ENCODE measurements around the gene HK3.

The HK3 gene

DNA sequence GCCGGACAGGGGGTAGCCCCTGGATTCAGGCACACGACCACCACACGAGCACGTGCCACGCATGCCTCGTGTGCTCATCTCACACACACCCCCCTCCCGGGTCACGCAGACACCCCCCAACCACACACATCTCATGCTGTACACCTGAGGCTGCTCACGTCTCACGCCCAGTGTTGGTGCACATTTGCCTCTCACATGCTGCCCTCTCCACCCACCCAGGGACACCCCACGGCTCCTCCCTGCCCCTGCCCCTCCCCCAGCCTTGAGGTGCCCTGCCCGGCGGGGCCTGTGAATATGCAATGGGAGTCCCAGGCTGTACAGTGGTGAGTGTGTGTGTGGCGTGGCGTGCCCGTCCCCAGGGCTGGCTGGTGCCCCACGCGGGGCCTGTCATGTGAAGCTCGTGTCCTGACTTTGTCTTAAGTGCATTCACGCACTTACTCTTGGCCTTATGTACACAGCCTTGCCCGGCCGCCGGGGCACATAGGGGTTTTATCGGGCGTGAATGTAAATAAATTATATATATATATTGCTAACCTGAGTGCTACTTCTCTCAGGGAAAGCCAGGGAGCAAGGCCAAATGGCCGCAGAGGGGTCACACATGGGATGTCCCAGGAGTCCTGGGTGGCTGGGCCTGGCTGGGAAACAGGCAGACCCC is 18.7 kb downstream of the HK3 start:
- no peaks in the 10 kb centered on the region for H4K20me1 ChIP-seq (ENCODE audit: insufficient read depth, low read length, poor library complexity, severe bottlenecking)
- TF ChIP-seq, protein P1, sequence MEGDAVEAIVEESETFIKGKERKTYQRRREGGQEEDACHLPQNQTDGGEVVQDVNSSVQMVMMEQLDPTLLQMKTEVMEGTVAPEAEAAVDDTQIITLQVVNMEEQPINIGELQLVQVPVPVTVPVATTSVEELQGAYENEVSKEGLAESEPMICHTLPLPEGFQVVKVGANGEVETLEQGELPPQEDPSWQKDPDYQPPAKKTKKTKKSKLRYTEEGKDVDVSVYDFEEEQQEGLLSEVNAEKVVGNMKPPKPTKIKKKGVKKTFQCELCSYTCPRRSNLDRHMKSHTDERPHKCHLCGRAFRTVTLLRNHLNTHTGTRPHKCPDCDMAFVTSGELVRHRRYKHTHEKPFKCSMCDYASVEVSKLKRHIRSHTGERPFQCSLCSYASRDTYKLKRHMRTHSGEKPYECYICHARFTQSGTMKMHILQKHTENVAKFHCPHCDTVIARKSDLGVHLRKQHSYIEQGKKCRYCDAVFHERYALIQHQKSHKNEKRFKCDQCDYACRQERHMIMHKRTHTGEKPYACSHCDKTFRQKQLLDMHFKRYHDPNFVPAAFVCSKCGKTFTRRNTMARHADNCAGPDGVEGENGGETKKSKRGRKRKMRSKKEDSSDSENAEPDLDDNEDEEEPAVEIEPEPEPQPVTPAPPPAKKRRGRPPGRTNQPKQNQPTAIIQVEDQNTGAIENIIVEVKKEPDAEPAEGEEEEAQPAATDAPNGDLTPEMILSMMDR (conservative IDR thresholded peaks at IDR 0.05; ENCODE audit: low read length) = no peak
- no peak for TF ChIP-seq EZH2phosphoT487 (IDR thresholded peaks at IDR 0.05; ENCODE audit: borderline replicate concordance)
- no peaks in the 10 kb centered on the region for H3K36me3 ChIP-seq (ENCODE audit: insufficient read depth, low read length)
- H3K4me1 ChIP-seq (ENCODE audit: insufficient read depth, low read length, poor library complexity, severe bottlenecking) = no peaks in the 10 kb centered on the region
- H3K27me3 ChIP-seq (ENCODE audit: insufficient read depth, low read length, poor library complexity, severe bottlenecking) = no peaks in the 10 kb centered on the region
- H3K9me3 ChIP-seq (ENCODE audit: insufficient read depth, low read depth, low read length) = no peaks in the 10 kb centered on the region
- no peak overlapping the region for H3K9ac ChIP-seq (ENCODE audit: low read depth, low read length, poor library complexity, severe bottlenecking)
- H2AFZ ChIP-seq (ENCODE audit: low read length) = no peak overlapping the region
- H3F3A ChIP-seq (ENCODE audit: low read depth) = no peaks in the 10 kb centered on the region
- H3K4me2 ChIP-seq (ENCODE audit: low read depth, low read length, poor library complexity, severe bottlenecking) = no peak overlapping the region
- no peak overlapping the region for H3K4me3 ChIP-seq (ENCODE audit: low read length, poor library complexity, severe bottlenecking)
- H3K9me2 ChIP-seq (replicated peaks; ENCODE audit: low read depth, low read length) = no peaks in the 10 kb centered on the region
- no peaks in the 10 kb centered on the region for H3K79me2 ChIP-seq (ENCODE audit: insufficient read depth, low read length)

DNA sequence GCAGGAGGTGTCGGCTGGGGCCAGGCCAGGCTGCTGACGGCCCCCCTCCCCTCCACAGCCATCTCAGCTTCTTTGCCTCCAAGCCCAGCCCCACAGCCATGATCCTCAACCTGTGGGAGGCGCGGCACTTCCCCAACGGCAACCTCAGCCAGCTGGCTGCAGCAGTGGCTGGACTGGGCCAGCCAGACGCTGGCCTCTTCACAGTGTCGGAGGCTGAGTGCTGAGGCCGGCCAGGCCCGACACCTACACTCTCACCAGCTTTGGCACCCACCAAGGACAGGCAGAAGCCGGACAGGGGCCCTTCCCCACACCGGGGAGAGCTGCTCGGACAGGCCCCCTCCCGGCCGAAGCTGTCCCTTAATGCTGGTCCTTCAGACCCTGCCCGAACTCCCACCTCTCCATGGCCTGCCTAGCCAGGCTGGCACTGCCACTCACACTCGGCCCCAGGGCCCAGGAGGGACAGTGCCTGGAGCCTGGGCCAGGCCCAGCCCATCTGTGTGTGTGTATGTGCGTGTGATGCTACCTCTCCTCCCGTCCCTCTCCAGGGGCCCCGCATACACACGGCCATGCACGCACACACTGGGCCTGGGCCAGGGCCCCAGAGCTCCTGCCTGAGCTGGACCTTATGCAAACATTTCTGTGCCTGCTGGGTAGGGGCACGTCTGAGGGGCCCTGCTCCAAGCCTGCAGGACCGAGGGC is 19.3 kb downstream of the HK3 start:
- TF ChIP-seq, protein P1 (conservative IDR thresholded peaks at IDR 0.05; ENCODE audit: low read length) = no peak
- TF ChIP-seq EZH2phosphoT487 (IDR thresholded peaks at IDR 0.05; ENCODE audit: borderline replicate concordance) = no peak
- no peaks in the 10 kb centered on the region for H4K20me1 ChIP-seq (ENCODE audit: insufficient read depth, low read length, poor library complexity, severe bottlenecking)

DNA sequence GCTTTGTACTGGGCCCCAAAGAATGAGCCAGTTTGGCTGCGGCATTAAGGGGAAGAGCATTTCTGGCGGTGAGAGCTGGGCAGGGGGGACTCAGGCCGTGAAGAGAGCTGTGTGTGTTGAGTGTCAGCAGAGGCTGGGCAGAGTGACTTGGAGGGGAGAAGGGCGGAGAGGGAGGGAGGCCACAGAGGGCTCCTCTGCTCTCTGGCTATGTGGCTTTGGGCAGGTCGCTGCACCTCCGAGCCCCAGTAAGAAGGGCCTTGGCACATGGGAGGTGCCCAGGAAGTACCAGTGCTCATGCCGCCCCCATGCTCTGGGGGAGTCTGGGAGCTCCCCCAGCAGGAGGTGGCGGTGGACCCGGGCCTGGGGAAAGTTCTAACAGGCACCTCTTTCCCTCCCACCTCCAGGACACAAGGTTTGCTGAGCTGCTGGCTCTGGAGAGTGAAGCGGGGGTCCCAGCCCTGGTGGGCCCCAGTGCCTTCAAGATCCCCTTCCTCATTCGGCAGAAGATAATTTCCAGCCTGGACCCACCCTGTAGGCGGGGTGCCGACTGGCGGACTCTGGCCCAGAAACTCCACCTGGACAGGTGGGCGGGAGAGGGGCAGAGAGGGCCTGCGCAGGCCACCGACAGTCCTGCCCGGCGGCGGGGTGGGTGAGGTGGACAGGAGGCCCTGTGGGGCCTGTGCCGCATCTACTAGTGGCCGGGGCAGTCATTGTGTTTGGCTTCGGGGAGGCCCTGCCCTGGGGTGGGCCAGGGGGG is 20.1 kb downstream of the HK3 start:
- H3K79me2 ChIP-seq (ENCODE audit: insufficient read depth, low read length) = no peaks in the 10 kb centered on the region
- no peak overlapping the region for H2AFZ ChIP-seq (ENCODE audit: low read length)
- H3F3A ChIP-seq (ENCODE audit: low read depth) = no peaks in the 10 kb centered on the region
- no peak overlapping the region for H3K4me3 ChIP-seq (ENCODE audit: low read length, poor library complexity, severe bottlenecking)
- H3K4me1 ChIP-seq (ENCODE audit: insufficient read depth, low read length, poor library complexity, severe bottlenecking) = no peaks in the 10 kb centered on the region
- H3K9me2 ChIP-seq (replicated peaks; ENCODE audit: low read depth, low read length) = no peaks in the 10 kb centered on the region
- no peak overlapping the region for H3K9ac ChIP-seq (ENCODE audit: low read depth, low read length, poor library complexity, severe bottlenecking)
- H3K9me3 ChIP-seq (ENCODE audit: insufficient read depth, low read depth, low read length) = no peaks in the 10 kb centered on the region
- no peaks in the 10 kb centered on the region for H3K27me3 ChIP-seq (ENCODE audit: insufficient read depth, low read length, poor library complexity, severe bottlenecking)
- TF ChIP-seq, protein P1 (conservative IDR thresholded peaks at IDR 0.05; ENCODE audit: low read length) = no peak
- no peak for TF ChIP-seq EZH2phosphoT487 (IDR thresholded peaks at IDR 0.05; ENCODE audit: borderline replicate concordance)
- H3K4me2 ChIP-seq (ENCODE audit: low read depth, low read length, poor library complexity, severe bottlenecking) = no peak overlapping the region
- no peaks in the 10 kb centered on the region for H3K36me3 ChIP-seq (ENCODE audit: insufficient read depth, low read length)
- H4K20me1 ChIP-seq (ENCODE audit: insufficient read depth, low read length, poor library complexity, severe bottlenecking) = no peaks in the 10 kb centered on the region

More for the DNA sequence above, 19.3 kb downstream of the HK3 start:
- Histone ChIP-seq H2AFZ (ENCODE audit: low read length) (no peak overlapping the region), H3K9me2 (replicated peaks; ENCODE audit: low read depth, low read length) (no peaks in the 10 kb centered on the region), H3K4me3 (ENCODE audit: low read length, poor library complexity, severe bottlenecking) (no peak overlapping the region), H3K9me3 (ENCODE audit: insufficient read depth, low read depth, low read length) (no peaks in the 10 kb centered on the region), H3K27me3 (ENCODE audit: insufficient read depth, low read length, poor library complexity, severe bottlenecking) (no peaks in the 10 kb centered on the region), H3K4me2 (ENCODE audit: low read depth, low read length, poor library complexity, severe bottlenecking) (no peak overlapping the region), H3K36me3 (ENCODE audit: insufficient read depth, low read length) (no peaks in the 10 kb centered on the region), H3K79me2 (ENCODE audit: insufficient read depth, low read length) (no peaks in the 10 kb centered on the region), H3K9ac (ENCODE audit: low read depth, low read length, poor library complexity, severe bottlenecking) (no peak overlapping the region), H3F3A (ENCODE audit: low read depth) (no peaks in the 10 kb centered on the region), H3K4me1 (ENCODE audit: insufficient read depth, low read length, poor library complexity, severe bottlenecking) (no peaks in the 10 kb centered on the region)
